GM10248 (cell line): Measurements from ENCODE around the gene STAMBPL1.

Experiments used
- CTCF ChIA-PET: fragments of 300-600 bp; sonication (Branson Sonifier 250); formaldehyde crosslinking; extraction: SDS; loops from one replicate; lab custom pipeline; 2021; ENCODE audit warnings: antibody characterized with exemption; lab: Yijun Ruan, JAX
- POLR2A ChIA-PET: fragments of 350-650 bp; sonication (Branson Sonifier 250); formaldehyde crosslinking; extraction: SDS; loops from one replicate; lab custom pipeline; 2020; ENCODE audit warnings: antibody characterized with exemption; lab: Yijun Ruan, JAX
- DNase-seq: peaks from one replicate; pipeline ENCODE4 v3.0.0; 2012; ENCODE audit errors: extremely low spot score
- CTCF ChIP-seq: IDR thresholded peaks from 2 replicates; pipeline ENCODE4 v1.5.1; 2012; ENCODE audit warnings: mild to moderate bottlenecking, low read depth; ENCODE audit errors: extremely low read depth, missing control alignments, control extremely low read depth

STAMBPL1 gene

GRCh38 chr10:88933564-88933963, 53.5 kb downstream of the STAMBPL1 start:
- DNase-seq, result no peak
- no peak for TF ChIP-seq CTCF
- ChIA-PET POLR2A (no interaction called here), CTCF (interaction anchor here (0.7 to 16.1 kb wide), 52 partner anchors 9 to 373 kb away, joined by 3 to 471 read pairs (median 7); partner anchors contain the start of genes CH25H, FAS, LIPA and RNLS)

- DNase-seq, result peak; percentile 55
- ChIA-PET POLR2A (no interaction called here), CTCF (interaction anchor here (0.6 to 16.1 kb wide), 63 partner anchors 10 to 630 kb away, joined by 3 to 471 read pairs (median 5); partner anchors contain the start of genes CH25H, FAS and RNLS)
- TF ChIP-seq CTCF, result peak; percentile 94
Observed at GRCh38 chr10:88934900-88935672, 55.0 kb downstream of the STAMBPL1 start.

- POLR2A ChIA-PET, result no interaction called here
- no peak for DNase-seq
- TF ChIP-seq CTCF, result no peak
- CTCF ChIA-PET, result interaction anchor here (0.8 to 16.1 kb wide), 18 partner anchors 8 to 372 kb away, joined by 3 to 471 read pairs (median 4); no protein-coding TSS in a partner anchor
Observed at GRCh38 chr10:88936656-88937055, 56.6 kb downstream of the STAMBPL1 start.

GRCh38 chr10:88938039-88938438, 58.0 kb downstream of the STAMBPL1 start:
- ChIA-PET POLR2A (no interaction called here), CTCF (interaction anchor here (0.6 to 16.1 kb wide), 8 partner anchors 11 to 374 kb away, joined by 3 to 471 read pairs (median 12); no protein-coding TSS in a partner anchor)

GRCh38 chr10:88938938-88939337, 58.9 kb downstream of the STAMBPL1 start:
- TF ChIP-seq CTCF, result no peak
- DNase-seq, result no peak
- POLR2A ChIA-PET, result no interaction called here
- CTCF ChIA-PET, result interaction anchor here (2.0 to 16.1 kb wide), 3 partner anchors 10 to 103 kb away, joined by 6 to 471 read pairs (median 16); no protein-coding TSS in a partner anchor

More at GRCh38 chr10:88938039-88938438, 58.0 kb downstream of the STAMBPL1 start:
- DNase-seq, result no peak
- TF ChIP-seq CTCF, result no peak

GRCh38 chr10:88941026-88941425, 61.0 kb downstream of the STAMBPL1 start:
- CTCF ChIA-PET, result interaction anchor here (0.7 to 2.0 kb wide), 3 partner anchors 8 to 89 kb away, joined by 3 to 6 read pairs (median 3); no protein-coding TSS in a partner anchor
- DNase-seq, result no peak
- no peak for TF ChIP-seq CTCF
- POLR2A ChIA-PET, result no interaction called here
